Measurements from ENCODE around the gene PTPRK.

The PTPRK gene

GRCh38 chr6:128518434-128519131 lies 1.8 kb downstream of the PTPRK start:
- DNase-seq, result no peak
- in situ Hi-C loops (cut with MboI; ENCODE audit: low pct_unique_long_range_greater_than_20kb, low sequenced_read_pairs), result no loop called here

GRCh38 chr6:128517124-128517523 lies 3.3 kb downstream of the PTPRK start:
- no peak for DNase-seq
- in situ Hi-C loops (cut with MboI; ENCODE audit: low pct_unique_long_range_greater_than_20kb, low sequenced_read_pairs), result no loop called here

DNA sequence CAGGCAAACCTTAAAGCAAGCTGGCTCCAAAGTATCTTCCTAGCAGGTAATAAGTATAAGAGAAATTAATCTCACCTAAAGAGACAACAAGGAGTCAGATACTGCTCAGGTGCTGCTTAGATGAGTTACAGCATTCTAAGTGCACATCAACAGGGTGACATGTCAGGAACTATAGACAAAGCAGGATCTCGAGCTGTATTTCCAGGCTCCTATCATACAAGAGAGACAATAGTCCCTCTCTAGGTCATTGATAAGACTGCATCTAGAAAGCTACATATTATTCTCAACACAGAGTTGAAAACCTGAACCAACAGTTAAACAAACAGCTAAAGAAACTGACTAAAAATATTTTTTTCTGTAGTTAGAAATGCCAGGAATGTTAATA lies 3.9 kb downstream of the PTPRK start:
- in situ Hi-C loops (cut with MboI; ENCODE audit: low pct_unique_long_range_greater_than_20kb, low sequenced_read_pairs), result no loop called here

GRCh38 chr6:128515550-128516513 lies 4.6 kb downstream of the PTPRK start:
- no peak for DNase-seq
- in situ Hi-C loops (cut with MboI; ENCODE audit: low pct_unique_long_range_greater_than_20kb, low sequenced_read_pairs), result no loop called here

More for the DNA sequence above, 3.9 kb downstream of the PTPRK start:
- peak; percentile 32 for DNase-seq

DNA sequence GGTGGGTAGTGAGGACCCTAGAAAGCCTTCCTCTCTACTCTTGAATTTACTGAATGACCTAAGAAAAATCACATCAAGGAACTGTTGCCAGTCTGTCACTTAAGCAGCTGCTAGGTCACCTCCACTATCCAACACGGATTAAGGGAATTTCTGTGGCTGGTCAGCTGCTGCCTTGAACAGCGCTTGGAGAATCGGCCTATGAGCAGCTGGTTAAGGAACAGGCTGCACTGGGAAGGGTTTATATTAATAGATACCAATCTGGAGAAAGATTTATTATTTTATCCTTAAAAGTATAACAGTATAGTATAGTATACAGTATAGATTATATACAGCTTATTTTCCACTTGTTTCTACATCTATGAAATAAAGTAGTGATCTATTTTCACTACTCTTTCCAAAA lies 6.5 kb downstream of the PTPRK start:
- no peak for DNase-seq
- in situ Hi-C loops (cut with MboI; ENCODE audit: low pct_unique_long_range_greater_than_20kb, low sequenced_read_pairs), result no loop called here

DNA sequence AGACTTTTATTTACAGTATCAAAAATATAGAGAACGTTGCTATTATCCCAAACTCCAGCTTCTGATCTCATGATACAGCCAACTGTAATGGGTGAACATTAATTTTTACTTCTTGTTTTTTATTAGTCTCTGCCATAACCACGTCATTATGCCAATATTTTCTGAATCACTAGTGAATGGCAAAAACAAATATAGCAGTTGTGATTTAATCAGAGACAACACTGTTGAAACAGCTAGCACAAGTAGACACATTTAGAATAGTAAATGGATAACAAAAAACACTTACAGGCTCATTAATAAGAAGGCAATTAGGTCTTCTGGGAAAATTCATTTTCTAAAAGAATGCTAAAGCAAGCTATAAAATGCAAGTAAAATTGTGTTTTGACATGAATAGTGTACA lies 8.1 kb downstream of the PTPRK start:
- DNase-seq, result no peak
- in situ Hi-C loops (cut with MboI; ENCODE audit: low pct_unique_long_range_greater_than_20kb, low sequenced_read_pairs), result no loop called here

DNA sequence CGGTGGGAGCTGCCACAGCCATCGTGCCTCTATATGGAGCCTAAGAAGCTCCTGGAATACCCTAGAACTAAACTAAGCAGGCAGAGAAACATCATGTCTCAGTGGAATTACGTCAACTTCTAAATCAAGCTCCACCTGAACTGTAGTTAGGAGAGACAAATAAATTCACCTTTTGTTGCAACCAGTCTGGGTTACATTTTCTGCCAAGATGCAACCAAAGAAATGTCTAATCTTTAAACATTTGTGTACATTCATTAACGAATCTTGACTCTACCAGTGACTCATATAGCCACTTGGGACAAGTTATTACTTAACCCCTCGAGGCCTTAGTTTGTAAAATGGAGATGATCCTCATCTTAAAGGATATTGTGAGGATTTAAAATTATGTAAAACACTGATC lies 8.9 kb downstream of the PTPRK start:
- in situ Hi-C loops (cut with MboI; ENCODE audit: low pct_unique_long_range_greater_than_20kb, low sequenced_read_pairs), result no loop called here
- no peak for DNase-seq

DNA sequence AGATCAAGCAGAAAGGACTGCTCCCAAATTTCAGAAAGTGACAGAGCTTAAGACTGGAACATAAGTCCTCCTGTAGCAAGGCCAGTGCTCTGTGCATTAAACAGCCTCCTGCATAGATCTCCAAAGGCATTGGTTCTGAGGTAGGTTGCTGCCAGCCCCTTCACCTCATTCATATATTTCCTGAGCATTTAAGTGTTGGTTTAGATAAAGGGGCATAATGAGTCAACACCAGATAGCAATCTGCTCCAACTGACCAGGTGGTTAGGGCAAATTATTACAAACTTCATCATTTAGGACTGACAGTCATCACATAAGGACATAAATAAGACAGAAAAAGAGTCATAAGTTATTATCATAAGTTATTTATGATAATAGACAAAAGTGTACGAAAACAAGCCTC lies 10.7 kb downstream of the PTPRK start:
- in situ Hi-C loops (cut with MboI; ENCODE audit: low pct_unique_long_range_greater_than_20kb, low sequenced_read_pairs), result no loop called here
- no peak for DNase-seq

- DNase-seq, result no peak
- in situ Hi-C loops (cut with MboI; ENCODE audit: low pct_unique_long_range_greater_than_20kb, low sequenced_read_pairs), result no loop called here
Measured at GRCh38 chr6:128508588-128509296, 11.7 kb downstream of the PTPRK start.

GRCh38 chr6:128507337-128508310 lies 12.8 kb downstream of the PTPRK start:
- in situ Hi-C loops (cut with MboI; ENCODE audit: low pct_unique_long_range_greater_than_20kb, low sequenced_read_pairs), result no loop called here
- no peak for DNase-seq

DNA sequence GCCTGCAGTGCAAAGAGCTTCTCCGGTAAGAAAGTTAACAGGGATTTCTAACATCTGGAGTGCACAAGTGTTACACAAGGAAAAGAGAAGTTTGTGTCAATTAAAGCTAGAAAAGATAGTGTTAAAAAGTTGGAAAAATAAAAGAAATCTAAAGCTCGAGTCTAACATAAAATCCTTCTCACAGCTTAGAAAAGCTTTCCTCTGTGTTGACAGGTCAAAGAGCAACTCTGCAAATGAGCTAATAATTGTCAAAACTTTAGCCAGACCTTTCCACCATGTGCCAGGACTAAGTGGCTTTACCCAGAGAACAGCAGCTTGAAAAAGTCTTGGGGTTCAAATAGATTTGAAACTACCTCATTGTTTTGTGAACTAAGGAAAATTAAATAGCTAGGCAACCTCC lies 14.8 kb downstream of the PTPRK start:
- in situ Hi-C loops (cut with MboI; ENCODE audit: low pct_unique_long_range_greater_than_20kb, low sequenced_read_pairs), result no loop called here
- DNase-seq, result no peak

GRCh38 chr6:128504003-128504654 lies 16.3 kb downstream of the PTPRK start:
- no peak for DNase-seq
- in situ Hi-C loops (cut with MboI; ENCODE audit: low pct_unique_long_range_greater_than_20kb, low sequenced_read_pairs), result no loop called here

DNA sequence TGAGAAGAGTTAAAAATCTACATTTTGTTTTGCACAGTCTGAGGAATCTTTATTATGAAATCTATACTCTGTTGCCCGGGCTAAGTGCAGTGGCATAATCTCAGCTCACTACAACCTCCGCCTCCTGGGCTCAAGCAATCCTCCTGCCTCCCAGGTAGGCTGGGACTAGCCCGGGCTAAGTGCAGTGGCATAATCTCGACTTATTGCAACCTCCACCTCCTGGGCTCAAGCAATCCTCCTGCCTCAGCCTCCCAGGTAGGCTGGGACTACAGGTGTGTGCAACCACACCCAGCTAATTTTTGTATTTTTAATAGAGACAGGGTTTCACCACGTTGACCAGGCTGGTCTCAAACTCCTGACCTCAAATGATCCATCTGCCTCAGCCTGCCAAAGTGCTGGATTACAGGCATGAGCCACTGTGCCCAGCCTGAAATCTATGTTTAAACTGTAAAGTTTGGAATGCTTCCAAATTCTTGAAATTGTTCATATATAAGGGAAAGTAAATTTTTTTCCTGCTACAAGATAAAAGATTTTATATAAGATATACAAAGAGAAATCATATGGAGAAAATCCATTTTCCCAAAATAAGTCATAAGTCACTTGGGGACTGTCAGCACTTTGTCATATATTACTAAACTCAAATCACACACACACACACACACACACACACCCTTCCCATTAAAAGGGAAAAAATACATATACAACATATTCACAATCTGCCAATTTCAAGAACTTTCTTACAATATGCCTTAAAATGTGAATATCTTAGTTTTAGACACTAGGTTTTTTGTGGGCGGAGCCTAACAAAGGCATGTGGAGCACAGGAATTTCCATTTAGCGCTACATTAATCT lies 19.4 kb downstream of the PTPRK start:
- no peak for DNase-seq
- in situ Hi-C loops (cut with MboI; ENCODE audit: low pct_unique_long_range_greater_than_20kb, low sequenced_read_pairs), result no loop called here

GRCh38 chr6:128500014-128500413 lies 20.4 kb downstream of the PTPRK start:
- in situ Hi-C loops (cut with MboI; ENCODE audit: low pct_unique_long_range_greater_than_20kb, low sequenced_read_pairs), result no loop called here
- no peak for DNase-seq

DNA sequence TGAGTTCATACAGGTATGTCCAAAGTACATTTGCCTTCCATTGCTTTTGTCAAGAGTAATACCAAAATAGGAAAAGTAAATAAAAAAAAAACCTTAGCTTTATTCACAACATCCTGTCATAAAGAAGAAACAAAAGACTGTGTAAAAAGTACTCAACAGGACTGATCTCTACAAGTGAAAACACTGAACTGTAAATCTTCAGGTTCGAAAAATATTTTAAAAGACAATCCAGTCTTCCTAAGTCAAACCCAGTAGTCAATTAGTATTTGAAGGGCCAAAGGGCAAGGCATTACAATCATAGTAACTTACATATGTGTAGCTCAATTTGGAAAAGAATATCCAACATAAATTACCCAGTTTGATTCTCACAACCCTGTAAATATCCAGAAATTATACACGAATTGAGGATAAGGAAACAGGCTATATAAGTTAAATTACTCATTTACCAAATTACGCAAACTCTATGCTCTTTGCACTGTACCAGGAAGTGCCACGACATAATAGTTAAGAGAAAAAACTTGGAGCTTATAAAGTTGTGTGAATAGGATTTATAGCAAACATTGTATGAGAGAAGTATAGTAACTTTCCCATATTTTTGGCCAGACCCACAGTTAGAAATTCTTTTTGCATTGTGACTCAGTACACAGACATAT lies 21.2 kb downstream of the PTPRK start:
- in situ Hi-C loops (cut with MboI; ENCODE audit: low pct_unique_long_range_greater_than_20kb, low sequenced_read_pairs), result no loop called here

DNA sequence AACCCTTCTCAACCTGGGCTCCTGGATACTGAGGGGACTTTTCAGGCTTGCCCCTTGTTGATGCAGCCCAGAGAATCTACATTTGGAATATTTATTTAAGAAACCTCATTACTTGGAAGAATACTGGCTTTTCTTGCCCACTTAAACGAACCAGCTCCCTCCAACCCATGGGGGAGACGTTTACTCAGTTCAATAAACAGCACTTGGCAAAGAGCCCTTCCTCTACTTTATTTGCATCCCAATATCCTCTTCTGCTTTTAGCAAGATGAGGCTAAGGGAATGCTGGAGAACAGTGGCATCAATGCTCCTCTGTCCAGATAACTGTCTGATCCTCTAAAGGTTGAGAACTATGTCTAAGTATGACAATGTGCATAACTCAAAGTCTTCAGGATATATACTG lies 22.2 kb downstream of the PTPRK start:
- in situ Hi-C loops (cut with MboI; ENCODE audit: low pct_unique_long_range_greater_than_20kb, low sequenced_read_pairs), result no loop called here
- no peak for DNase-seq

More for the DNA sequence above, 21.2 kb downstream of the PTPRK start:
- no peak for DNase-seq

Measured in KBM-7 (cell line).